ENCODE results near the gene USP4. TPM values are rescaled to one million over a fixed set of nuclear protein-coding genes. Genes with fewer than 3 reads are reported as not detected.

USP4 gene
- total RNA-seq = 12.5 and 15.1 TPM in 2 replicates

GRCh38 chr3:49339941-49340800, at the start of gene USP4:
TSS of gene USP4 (minus strand) at chr3:49340053. CDS start at chr3:49340024, 29 bp downstream.

GRCh38 chr3:49358217-49358883, 18.5 kb upstream of the USP4 start, which contains the start of gene GPX1:
TSS of gene GPX1 (minus strand) at chr3:49358353. CDS start at chr3:49358278, 75 bp downstream.

GRCh38 chr3:49276475-49277382, 63.1 kb downstream of the USP4 start, which contains the start of gene C3orf62:
TSS of gene C3orf62 (minus strand) at chr3:49277232. CDS start at chr3:49276872, 360 bp downstream.

Other genes starting within 250 kb of the USP4 start
- 70.0 and 78.2 TPM in 2 replicates for gene QRICH1, start 246.0 kb downstream of the USP4 start, total RNA-seq
- gene QARS1, start 235.3 kb downstream of the USP4 start, total RNA-seq = 362 and 497 TPM in 2 replicates
- gene USP19, start 219.2 kb downstream of the USP4 start, total RNA-seq = 38.1 and 55.4 TPM in 2 replicates
- 209 and 412 TPM in 2 replicates for gene LAMB2, start 207.0 kb downstream of the USP4 start, total RNA-seq
- gene CCDC71, start 173.7 kb downstream of the USP4 start, total RNA-seq = 32.4 and 33.2 TPM in 2 replicates
- 10.1 and 37.6 TPM in 2 replicates for gene KLHDC8B, start 168.5 kb downstream of the USP4 start, total RNA-seq
- 0.33 and 0.76 TPM in 2 replicates for gene C3orf62, start 62.8 kb downstream of the USP4 start, total RNA-seq
- gene GPX1, start 18.3 kb upstream of the USP4 start, total RNA-seq = 516 and 726 TPM in 2 replicates
- 330 and 483 TPM in 2 replicates for gene RHOA, start 71.9 kb upstream of the USP4 start, total RNA-seq
- 15.2 and 17.7 TPM in 2 replicates for gene TCTA, start 72.4 kb upstream of the USP4 start, total RNA-seq
- 0.65 and 6.3 TPM in 2 replicates for gene AMT, start 82.4 kb upstream of the USP4 start, total RNA-seq
- gene NICN1, start 89.3 kb upstream of the USP4 start, total RNA-seq = 4.4 and 10.1 TPM in 2 replicates
- 95.2 and 104 TPM in 2 replicates for gene DAG1, start 130.2 kb upstream of the USP4 start, total RNA-seq
- 0.33 and 1.1 TPM in 2 replicates for gene BSN, start 214.4 kb upstream of the USP4 start, total RNA-seq

All from mesangial cell (primary cell).